GM23338 (cell line): Measurements from ENCODE around the gene COL4A2. TPM values are rescaled to one million over a fixed set of nuclear protein-coding genes. Genes with fewer than 3 reads are reported as not detected.

Source experiments
- ATAC-seq: fragments of 200-7000 bp; cut with Tn5 transposase; 3 replicates; pipeline ENCODE4 v1.9.1; 2020
- DNase-seq: peaks from one replicate; pipeline ENCODE4 v3.0.0-alpha.2; 2015; ENCODE audit warnings: low spot score
- H2AFZ ChIP-seq: fragments of 200-600 bp; sonication (generic); 2 replicates; pipeline ENCODE4 v1.8.0; 2016; ENCODE audit warnings: antibody characterized with exemption, mild to moderate bottlenecking, moderate library complexity
- H3F3A ChIP-seq: fragments of 200-600 bp; sonication (generic); replicated peaks from 2 replicates; pipeline ENCODE4 v1.8.0; 2017; ENCODE audit warnings: antibody characterized with exemption, mixed run types, low read depth
- H3K27ac ChIP-seq: fragments of 200-600 bp; sonication (generic); 2 replicates; pipeline ENCODE4 v1.6.1; 2016; ENCODE audit warnings: low read depth
- H3K27me3 ChIP-seq: fragments of 200-600 bp; sonication (generic); 2 replicates; pipeline ENCODE4 v1.8.0; 2016; ENCODE audit warnings: mild to moderate bottlenecking, mixed run types, moderate library complexity; ENCODE audit not compliant: insufficient read depth
- H3K36me3 ChIP-seq: fragments of 200-600 bp; sonication (generic); 2 replicates; pipeline ENCODE4 v1.8.0; 2016; ENCODE audit warnings: mild to moderate bottlenecking; ENCODE audit not compliant: insufficient read depth
- H3K4me1 ChIP-seq: fragments of 200-600 bp; sonication (generic); 2 replicates; pipeline ENCODE4 v1.8.0; 2016; ENCODE audit warnings: mild to moderate bottlenecking, moderate library complexity; ENCODE audit not compliant: insufficient read depth
- H3K4me2 ChIP-seq: fragments of 200-600 bp; sonication (generic); 2 replicates; pipeline ENCODE4 v1.7.1; 2017; ENCODE audit warnings: mixed run types
- H3K4me3 ChIP-seq: fragments of 200-600 bp; sonication (generic); 2 replicates; pipeline ENCODE4 v1.6.1; 2016; ENCODE audit warnings: mixed run types
- H3K79me2 ChIP-seq: fragments of 200-600 bp; sonication (generic); replicated peaks from 2 replicates; pipeline ENCODE4 v1.8.0; 2017; ENCODE audit warnings: mild to moderate bottlenecking; ENCODE audit not compliant: insufficient read depth
- H3K9me2 ChIP-seq: fragments of 200-600 bp; sonication (generic); 2 replicates; pipeline ENCODE4 v1.8.0; 2017; ENCODE audit not compliant: insufficient read depth
- H4K20me1 ChIP-seq: fragments of 200-600 bp; sonication (generic); replicated peaks from 2 replicates; pipeline ENCODE4 v1.8.0; 2017; ENCODE audit warnings: mild to moderate bottlenecking; ENCODE audit not compliant: insufficient read depth
- H3K27ac Mint-ChIP-seq: 2 replicates; pipeline ENCODE4 v1.8.0; 2020; ENCODE audit warnings: inconsistent platforms, mild to moderate bottlenecking, moderate library complexity, mixed read lengths
- H3K27me3 Mint-ChIP-seq: 3 replicates; pipeline ENCODE4 v1.8.0; 2022; ENCODE audit warnings: low read depth, mild to moderate bottlenecking, moderate library complexity, mixed read lengths, inconsistent platforms; ENCODE audit not compliant: insufficient read depth, poor library complexity
- H3K36me3 Mint-ChIP-seq: 3 replicates; pipeline ENCODE4 v1.8.0; 2021; ENCODE audit warnings: low read depth, mild to moderate bottlenecking, inconsistent platforms, moderate library complexity, mixed read lengths
- H3K4me1 Mint-ChIP-seq: 3 replicates; pipeline ENCODE4 v1.8.0; 2020; ENCODE audit warnings: mild to moderate bottlenecking, inconsistent platforms, mixed read lengths
- H3K4me3 Mint-ChIP-seq: 3 replicates; pipeline ENCODE4 v1.8.0; 2021; ENCODE audit warnings: moderate library complexity, mild to moderate bottlenecking, inconsistent platforms, mixed read lengths
- H3K9me3 Mint-ChIP-seq: 3 replicates; pipeline ENCODE4 v1.8.0; 2020; ENCODE audit warnings: moderate library complexity, mild to moderate bottlenecking, inconsistent platforms, mixed read lengths
- CREB1 ChIP-seq: fragments of 250-450 bp; sonication (Bioruptor Pico); IDR thresholded peaks from 2 replicates; pipeline ENCODE4 v1.5.0; 2020; ENCODE audit warnings: low read depth, mild to moderate bottlenecking, moderate library complexity
- ETS1 ChIP-seq: IDR thresholded peaks from 2 replicates; pipeline ENCODE4 v1.6.1; 2016; ENCODE audit warnings: antibody characterized with exemption
- EZH2 ChIP-seq: fragments of 200-600 bp; sonication (generic); IDR thresholded peaks from one replicate; pipeline ENCODE4 v1.8.0; 2017; ENCODE audit warnings: antibody characterized with exemption, mild to moderate bottlenecking, low read depth; ENCODE audit not compliant: unreplicated experiment
- NANOG ChIP-seq: IDR thresholded peaks from 2 replicates; pipeline ENCODE4 v1.6.1; 2016; ENCODE audit warnings: antibody characterized with exemption, borderline replicate concordance
- ZNF114 ChIP-seq: fragments of 250-450 bp; sonication (Bioruptor Pico); IDR thresholded peaks from 2 replicates; pipeline ENCODE4 v1.5.0; 2020; ENCODE audit warnings: mild to moderate bottlenecking, moderate library complexity
- ZNF331 ChIP-seq: fragments of 250-450 bp; sonication (Bioruptor Pico); IDR thresholded peaks from 2 replicates; pipeline ENCODE4 v1.5.0; 2020; ENCODE audit warnings: low read depth, mild to moderate bottlenecking, moderate library complexity
- ZNF462 ChIP-seq: fragments of 250-450 bp; sonication (Bioruptor Pico); IDR thresholded peaks from 2 replicates; pipeline ENCODE4 v1.5.0; 2020; ENCODE audit warnings: mild to moderate bottlenecking, moderate library complexity
- polyA plus RNA-seq: library from polyadenylated mRNA; unstranded; fragments of >200 nt; fragmentation: Nextera tagmentation; extraction: Ambion mirVana; gene quantifications from 2 replicates; pipeline ENCODE4 v1.2.1, GENCODE V29; 2016
- total RNA-seq: library from RNA; depleted of rRNA; stranded (reverse); fragments of >200 nt; shearing (Covaris generic); gene quantifications from 2 replicates; pipeline ENCODE4 v1.2.3, GENCODE V29; 2014

COL4A2 gene
- total and polyA plus RNA-seq, 2 experiments from 2014 or later = 37.4 to 131 TPM

GRCh38 chr13:110379358-110379757 is 72.3 kb downstream of the COL4A2 start (continued):
- TF ChIP-seq ZNF462 (CRISPR knock-in tag) = no peak
- no peak for TF ChIP-seq EZH2
- no peak for TF ChIP-seq NANOG
- no peak for TF ChIP-seq ZNF114
- no peak for TF ChIP-seq ZNF331
- TF ChIP-seq CREB1 (CRISPR knock-in tag) = no peak

GRCh38 chr13:110379905-110380341 is 72.8 kb downstream of the COL4A2 start:
- H4K20me1 ChIP-seq = peaks cover 17% of the 10 kb centered on the region
- H3K36me3 ChIP-seq = no peaks in the 10 kb centered on the region
- H3K27me3 ChIP-seq = no peaks in the 10 kb centered on the region
- Mint-ChIP-seq H3K36me3 (peaks cover 19% of the 10 kb centered on the region), H3K27ac (peak overlapping the region; percentile 19; the same call in 1 of the 2 replicates), H3K9me3 (peaks cover 12% of the 10 kb centered on the region), H3K27me3 (peaks cover 13% of the 10 kb centered on the region), H3K4me1 (peaks cover 34% of the 10 kb centered on the region), H3K4me3 (peak overlapping the region; percentile 53)
- H3K4me2 ChIP-seq = peak overlapping the region; percentile 59
- DNase-seq (peak; percentile 35), ATAC-seq (peak; percentile 82)
- peaks cover 21% of the 10 kb centered on the region for H3K4me1 ChIP-seq
- H2AFZ ChIP-seq = no peak overlapping the region
- H3K27ac ChIP-seq = no peak overlapping the region
- no peaks in the 10 kb centered on the region for H3K9me2 ChIP-seq
- 0 out of 2 replicates have a peak overlapping the region, but pooled peaks have one; percentile 12 for H3K4me3 ChIP-seq
- H3K79me2 ChIP-seq = no peaks in the 10 kb centered on the region
- no peaks in the 10 kb centered on the region for H3F3A ChIP-seq
- TF ChIP-seq NANOG (0 out of 2 replicates have a peak, but pooled peaks have one; percentile 3), ETS1 (no peak)
